HL-60 (cell line): ENCODE results near the gene CDC42EP4.

ENCODE experiments used
- TF ChIP-seq, protein P1 (sequence below): IDR thresholded peaks from one replicate; pipeline ENCODE4 v1.5.1; 2011; ENCODE audit warnings: low read length, control low read depth, inconsistent platforms; ENCODE audit not compliant: insufficient read depth
- TF ChIP-seq, protein P2 (sequence below): IDR thresholded peaks from 2 replicates; pipeline ENCODE4 v1.6.1; 2012; ENCODE audit warnings: low read depth; ENCODE audit not compliant: insufficient replicate concordance

DNA sequence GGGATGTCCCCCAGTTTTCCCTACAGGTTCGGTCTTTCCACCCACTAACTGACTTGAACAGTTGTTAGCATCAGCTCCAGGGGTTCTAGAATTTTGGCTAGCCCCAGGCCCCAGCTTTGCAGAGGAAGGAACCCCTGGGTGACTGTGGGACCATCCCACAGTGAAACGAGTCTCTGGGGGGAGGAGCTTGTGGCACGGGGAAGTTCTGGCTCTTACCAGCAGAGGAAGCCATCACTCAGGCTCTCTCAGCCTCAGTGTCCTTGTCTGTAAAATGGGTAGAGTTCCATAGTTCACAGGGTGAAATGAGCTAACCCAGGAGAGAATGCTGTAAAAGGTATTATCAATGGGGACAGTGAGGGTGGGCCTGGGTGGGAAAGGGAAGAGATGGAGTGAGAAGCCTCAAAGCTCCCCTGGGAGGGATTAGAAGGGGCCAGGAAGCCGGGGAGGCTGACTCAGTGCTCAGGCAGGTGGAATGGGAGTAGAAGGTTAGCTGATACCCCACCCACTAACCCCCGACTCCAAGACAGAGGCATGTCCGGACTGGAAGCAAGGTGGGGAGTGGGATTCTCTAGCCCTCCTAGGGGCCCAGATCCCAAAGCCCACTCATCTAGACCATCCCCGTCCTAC, 30.9 kb upstream of the CDC42EP4 start:
- TF ChIP-seq, protein P1, sequence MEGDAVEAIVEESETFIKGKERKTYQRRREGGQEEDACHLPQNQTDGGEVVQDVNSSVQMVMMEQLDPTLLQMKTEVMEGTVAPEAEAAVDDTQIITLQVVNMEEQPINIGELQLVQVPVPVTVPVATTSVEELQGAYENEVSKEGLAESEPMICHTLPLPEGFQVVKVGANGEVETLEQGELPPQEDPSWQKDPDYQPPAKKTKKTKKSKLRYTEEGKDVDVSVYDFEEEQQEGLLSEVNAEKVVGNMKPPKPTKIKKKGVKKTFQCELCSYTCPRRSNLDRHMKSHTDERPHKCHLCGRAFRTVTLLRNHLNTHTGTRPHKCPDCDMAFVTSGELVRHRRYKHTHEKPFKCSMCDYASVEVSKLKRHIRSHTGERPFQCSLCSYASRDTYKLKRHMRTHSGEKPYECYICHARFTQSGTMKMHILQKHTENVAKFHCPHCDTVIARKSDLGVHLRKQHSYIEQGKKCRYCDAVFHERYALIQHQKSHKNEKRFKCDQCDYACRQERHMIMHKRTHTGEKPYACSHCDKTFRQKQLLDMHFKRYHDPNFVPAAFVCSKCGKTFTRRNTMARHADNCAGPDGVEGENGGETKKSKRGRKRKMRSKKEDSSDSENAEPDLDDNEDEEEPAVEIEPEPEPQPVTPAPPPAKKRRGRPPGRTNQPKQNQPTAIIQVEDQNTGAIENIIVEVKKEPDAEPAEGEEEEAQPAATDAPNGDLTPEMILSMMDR, result no peak
- TF ChIP-seq, protein P2, sequence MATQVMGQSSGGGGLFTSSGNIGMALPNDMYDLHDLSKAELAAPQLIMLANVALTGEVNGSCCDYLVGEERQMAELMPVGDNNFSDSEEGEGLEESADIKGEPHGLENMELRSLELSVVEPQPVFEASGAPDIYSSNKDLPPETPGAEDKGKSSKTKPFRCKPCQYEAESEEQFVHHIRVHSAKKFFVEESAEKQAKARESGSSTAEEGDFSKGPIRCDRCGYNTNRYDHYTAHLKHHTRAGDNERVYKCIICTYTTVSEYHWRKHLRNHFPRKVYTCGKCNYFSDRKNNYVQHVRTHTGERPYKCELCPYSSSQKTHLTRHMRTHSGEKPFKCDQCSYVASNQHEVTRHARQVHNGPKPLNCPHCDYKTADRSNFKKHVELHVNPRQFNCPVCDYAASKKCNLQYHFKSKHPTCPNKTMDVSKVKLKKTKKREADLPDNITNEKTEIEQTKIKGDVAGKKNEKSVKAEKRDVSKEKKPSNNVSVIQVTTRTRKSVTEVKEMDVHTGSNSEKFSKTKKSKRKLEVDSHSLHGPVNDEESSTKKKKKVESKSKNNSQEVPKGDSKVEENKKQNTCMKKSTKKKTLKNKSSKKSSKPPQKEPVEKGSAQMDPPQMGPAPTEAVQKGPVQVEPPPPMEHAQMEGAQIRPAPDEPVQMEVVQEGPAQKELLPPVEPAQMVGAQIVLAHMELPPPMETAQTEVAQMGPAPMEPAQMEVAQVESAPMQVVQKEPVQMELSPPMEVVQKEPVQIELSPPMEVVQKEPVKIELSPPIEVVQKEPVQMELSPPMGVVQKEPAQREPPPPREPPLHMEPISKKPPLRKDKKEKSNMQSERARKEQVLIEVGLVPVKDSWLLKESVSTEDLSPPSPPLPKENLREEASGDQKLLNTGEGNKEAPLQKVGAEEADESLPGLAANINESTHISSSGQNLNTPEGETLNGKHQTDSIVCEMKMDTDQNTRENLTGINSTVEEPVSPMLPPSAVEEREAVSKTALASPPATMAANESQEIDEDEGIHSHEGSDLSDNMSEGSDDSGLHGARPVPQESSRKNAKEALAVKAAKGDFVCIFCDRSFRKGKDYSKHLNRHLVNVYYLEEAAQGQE, result no peak
